Neural cell (in vitro differentiated cells): Measurements from ENCODE around the gene CRX. TPM values are rescaled to one million over a fixed set of nuclear protein-coding genes. Genes with fewer than 3 reads are reported as not detected.

Source experiments
- H2AFZ ChIP-seq: fragments of 200-600, 300-800 bp; sonication (generic), shearing (Covaris generic); 2 replicates; pipeline ENCODE4 v1.6.0; 2014; ENCODE audit warnings: low read depth, mild to moderate bottlenecking, antibody characterized with exemption, low read length, moderate library complexity
- H3F3A ChIP-seq: fragments of 200-600 bp; shearing (Covaris generic); 2 replicates; pipeline ENCODE4 v1.6.1; 2016; ENCODE audit warnings: mild to moderate bottlenecking, moderate library complexity, mixed read lengths, antibody characterized with exemption, low read length; ENCODE audit not compliant: insufficient read depth, poor library complexity, severe bottlenecking
- H3K27ac ChIP-seq: fragments of 200-600, 300-800 bp; sonication (generic), shearing (Covaris generic); 2 replicates; pipeline ENCODE4 v1.5.1; 2014; ENCODE audit warnings: mild to moderate bottlenecking, low read length, moderate library complexity
- H3K27me3 ChIP-seq: fragments of 300-800, 200-600 bp; sonication (generic), shearing (Covaris generic); 2 replicates; pipeline ENCODE4 v1.6.0; 2014; ENCODE audit warnings: mild to moderate bottlenecking, low read depth, low read length, moderate library complexity; ENCODE audit not compliant: insufficient read depth
- H3K36me3 ChIP-seq: fragments of 300-800, 200-600 bp; sonication (generic), shearing (Covaris generic); 2 replicates; pipeline ENCODE4 v1.5.1; 2014; ENCODE audit warnings: mild to moderate bottlenecking, antibody characterized with exemption, low read length, moderate library complexity; ENCODE audit not compliant: insufficient read depth
- H3K4me2 ChIP-seq: fragments of 300-800, 200-600 bp; sonication (generic), shearing (Covaris generic); 2 replicates; pipeline ENCODE4 v1.6.0; 2014; ENCODE audit warnings: mild to moderate bottlenecking, low read length
- H3K4me3 ChIP-seq: fragments of 300-800, 200-600 bp; sonication (generic), shearing (Covaris generic); 2 replicates; pipeline ENCODE4 v1.5.1; 2014; ENCODE audit warnings: mild to moderate bottlenecking, low read length, moderate library complexity
- H3K79me2 ChIP-seq: fragments of 200-600 bp; shearing (Covaris generic); replicated peaks from 2 replicates; pipeline ENCODE4 v1.6.0; 2014; ENCODE audit warnings: mild to moderate bottlenecking, low read length, moderate library complexity; ENCODE audit not compliant: insufficient read depth
- H3K9ac ChIP-seq: fragments of 300-800, 200-600 bp; sonication (generic), shearing (Covaris generic); 2 replicates; pipeline ENCODE4 v1.6.1; 2016; ENCODE audit warnings: mild to moderate bottlenecking, low read length, mixed read lengths
- H3K9me2 ChIP-seq: fragments of 200-600 bp; shearing (Covaris generic); 2 replicates; pipeline ENCODE4 v1.6.1; 2016; ENCODE audit warnings: mild to moderate bottlenecking, low read length, mixed read lengths; ENCODE audit not compliant: insufficient read depth
- H3K9me3 ChIP-seq: fragments of 200-600, 300-800 bp; sonication (generic), shearing (Covaris generic); 2 replicates; pipeline ENCODE4 v1.6.1; 2016; ENCODE audit warnings: mild to moderate bottlenecking, mixed run types, low read length, moderate library complexity, mixed read lengths
- H4K20me1 ChIP-seq: fragments of 200-600 bp; shearing (Covaris generic); 2 replicates; pipeline ENCODE4 v1.6.1; 2016; ENCODE audit warnings: mild to moderate bottlenecking, mixed run types; ENCODE audit not compliant: insufficient read depth
- CTCF ChIP-seq: fragments of 450-650 bp; IDR thresholded peaks from 2 replicates; pipeline ENCODE4 v1.5.1; 2014; ENCODE audit warnings: antibody characterized with exemption, mild to moderate bottlenecking, moderate library complexity; ENCODE audit not compliant: poor library complexity, severe bottlenecking
- EP300 ChIP-seq: fragments of 450-650 bp; conservative IDR thresholded peaks from 2 replicates; pipeline ENCODE4 v1.6.1; 2014; ENCODE audit warnings: antibody characterized with exemption, mild to moderate bottlenecking, moderate library complexity; ENCODE audit not compliant: poor library complexity, severe bottlenecking
- EZH2 ChIP-seq: fragments of 200-600, 300-800 bp; shearing (Covaris generic), sonication (generic); IDR thresholded peaks from 2 replicates; pipeline ENCODE4 v1.6.1; 2014; ENCODE audit warnings: antibody characterized with exemption, low read length, borderline replicate concordance, mild to moderate bottlenecking; ENCODE audit not compliant: insufficient read depth, poor library complexity, severe bottlenecking
- MXI1 ChIP-seq: fragments of 450-650 bp; conservative IDR thresholded peaks from 2 replicates; pipeline ENCODE4 v1.6.1; 2014; ENCODE audit warnings: antibody characterized with exemption, mild to moderate bottlenecking; ENCODE audit not compliant: poor library complexity, severe bottlenecking
- POLR2AphosphoS5 ChIP-seq: IDR thresholded peaks from 2 replicates; pipeline ENCODE4 v1.6.1; 2012
- RAD21 ChIP-seq: fragments of 450-650 bp; conservative IDR thresholded peaks from 2 replicates; pipeline ENCODE4 v1.6.1; 2014; ENCODE audit warnings: antibody characterized with exemption, mild to moderate bottlenecking, moderate library complexity
- REST ChIP-seq: IDR thresholded peaks from 2 replicates; pipeline ENCODE4 v1.6.1; 2012; ENCODE audit warnings: borderline replicate concordance
- SMC3 ChIP-seq: fragments of 450-650 bp; conservative IDR thresholded peaks from 2 replicates; pipeline ENCODE4 v1.6.1; 2014; ENCODE audit warnings: antibody characterized with exemption, mild to moderate bottlenecking, moderate library complexity; ENCODE audit not compliant: poor library complexity
- TAF1 ChIP-seq: IDR thresholded peaks from 2 replicates; pipeline ENCODE4 v1.6.1; 2012; ENCODE audit warnings: low read depth
- polyA plus RNA-seq: library from polyadenylated mRNA; depleted of rRNA; stranded (reverse); fragments of >200 nt; gene quantifications from 2 replicates; pipeline ENCODE4 v1.2.3, GENCODE V29; 2014

CRX gene
- polyA plus RNA-seq, 1 donor from 2014 or later, result not detected

- no peaks in the 10 kb centered on the region for H3K36me3 ChIP-seq
- no peak overlapping the region for H3K27ac ChIP-seq
- no peaks in the 10 kb centered on the region for H3K9me3 ChIP-seq
- no peaks in the 10 kb centered on the region for H4K20me1 ChIP-seq
- H3F3A ChIP-seq, result no peaks in the 10 kb centered on the region
- no peak overlapping the region for H2AFZ ChIP-seq
- no peak overlapping the region for H3K9ac ChIP-seq
- no peaks in the 10 kb centered on the region for H3K9me2 ChIP-seq
- TF ChIP-seq RAD21, result no peak
- TF ChIP-seq CTCF, result no peak
- no peak for TF ChIP-seq EP300
- no peak for TF ChIP-seq EZH2
- no peak for TF ChIP-seq TAF1
- no peak overlapping the region for H3K4me2 ChIP-seq
- no peaks in the 10 kb centered on the region for H3K27me3 ChIP-seq
- H3K4me3 ChIP-seq, result no peak overlapping the region
- H3K79me2 ChIP-seq, result no peaks in the 10 kb centered on the region
Measured at GRCh38 chr19:47881757-47882156, 60.0 kb downstream of the CRX start.

GRCh38 chr19:47882890-47883289, 61.2 kb downstream of the CRX start:
- Histone ChIP-seq H3K27me3 (no peaks in the 10 kb centered on the region), H3K4me2 (no peak overlapping the region), H3K27ac (no peak overlapping the region), H3F3A (no peaks in the 10 kb centered on the region), H3K36me3 (no peaks in the 10 kb centered on the region), H3K9me2 (no peaks in the 10 kb centered on the region), H2AFZ (no peak overlapping the region), H4K20me1 (no peaks in the 10 kb centered on the region), H3K9ac (no peak overlapping the region), H3K4me3 (no peak overlapping the region), H3K9me3 (no peaks in the 10 kb centered on the region), H3K79me2 (no peaks in the 10 kb centered on the region)
- TF ChIP-seq POLR2AphosphoS5 (no peak), EZH2 (no peak), MXI1 (no peak), EP300 (no peak), TAF1 (no peak), SMC3 (no peak), CTCF (no peak), RAD21 (no peak), REST (no peak)
